Mammary epithelial cell (primary cell): ENCODE measurements around the gene DPP9.

Experiments
- EZH2 ChIP-seq: IDR thresholded peaks from 2 replicates; pipeline ENCODE4 v1.6.1; 2012; ENCODE audit warnings: low read length, inconsistent platforms, borderline replicate concordance
- TF ChIP-seq, protein P1 (sequence below), 2 donors: IDR thresholded peaks in 1 of 2; conservative IDR thresholded peaks in 1 of 2; 2 replicates each; pipeline ENCODE4 v1.5.1; 2011 to 2012; ENCODE audit warnings: inconsistent platforms in 2 of 2, low read length in 2 of 2, mild to moderate bottlenecking in 2 of 2, control low read depth in 1 of 2, low read depth in 1 of 2; ENCODE audit not compliant: insufficient read depth in 1 of 2; ENCODE audit errors: extremely low read depth in 1 of 2

DNA sequence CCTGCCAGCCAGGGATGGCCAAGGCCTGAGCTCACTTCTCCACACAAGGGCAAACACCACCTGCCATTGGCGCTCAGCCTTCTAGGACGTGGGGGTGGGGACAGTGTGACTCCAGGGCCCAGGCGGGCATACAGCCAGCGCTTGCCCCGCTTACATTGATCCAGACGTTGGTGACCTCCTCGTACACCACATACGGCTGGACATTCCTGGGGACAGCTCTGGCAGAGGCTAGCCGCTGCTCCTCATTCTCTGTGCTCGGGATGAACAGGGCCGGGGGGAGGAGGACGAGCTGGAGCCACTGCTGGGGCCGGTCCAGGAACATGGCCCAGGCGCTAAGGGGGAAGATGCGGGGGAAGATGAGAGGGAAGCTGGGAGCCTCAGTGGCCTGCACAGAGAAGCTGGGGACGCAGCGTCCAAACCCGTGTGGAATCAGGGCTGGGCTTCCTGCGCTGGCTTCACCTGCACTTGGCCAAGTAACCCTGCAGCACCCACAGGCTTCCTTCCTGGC is 28.4 kb downstream of the DPP9 start:
- TF ChIP-seq, protein P1, sequence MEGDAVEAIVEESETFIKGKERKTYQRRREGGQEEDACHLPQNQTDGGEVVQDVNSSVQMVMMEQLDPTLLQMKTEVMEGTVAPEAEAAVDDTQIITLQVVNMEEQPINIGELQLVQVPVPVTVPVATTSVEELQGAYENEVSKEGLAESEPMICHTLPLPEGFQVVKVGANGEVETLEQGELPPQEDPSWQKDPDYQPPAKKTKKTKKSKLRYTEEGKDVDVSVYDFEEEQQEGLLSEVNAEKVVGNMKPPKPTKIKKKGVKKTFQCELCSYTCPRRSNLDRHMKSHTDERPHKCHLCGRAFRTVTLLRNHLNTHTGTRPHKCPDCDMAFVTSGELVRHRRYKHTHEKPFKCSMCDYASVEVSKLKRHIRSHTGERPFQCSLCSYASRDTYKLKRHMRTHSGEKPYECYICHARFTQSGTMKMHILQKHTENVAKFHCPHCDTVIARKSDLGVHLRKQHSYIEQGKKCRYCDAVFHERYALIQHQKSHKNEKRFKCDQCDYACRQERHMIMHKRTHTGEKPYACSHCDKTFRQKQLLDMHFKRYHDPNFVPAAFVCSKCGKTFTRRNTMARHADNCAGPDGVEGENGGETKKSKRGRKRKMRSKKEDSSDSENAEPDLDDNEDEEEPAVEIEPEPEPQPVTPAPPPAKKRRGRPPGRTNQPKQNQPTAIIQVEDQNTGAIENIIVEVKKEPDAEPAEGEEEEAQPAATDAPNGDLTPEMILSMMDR (conservative IDR thresholded peaks at IDR 0.05 in 1 of 2, IDR thresholded peaks at IDR 0.05 in 1 of 2; ENCODE audit: extremely low read depth in 1 of 2, insufficient read depth in 1 of 2, low read depth in 1 of 2, low read length in 2 of 2), result no peak
- no peak for TF ChIP-seq EZH2
